ENCODE results near the gene L3MBTL3.

L3MBTL3 gene

GRCh38 chr6:130037207-130037811 lies 18.9 kb downstream of the L3MBTL3 start:
- no peak for ATAC-seq

GRCh38 chr6:130041594-130041993 lies 23.2 kb downstream of the L3MBTL3 start:
- TF ChIP-seq ZNF565 (CRISPR knock-in tag; conservative IDR thresholded peaks at IDR 0.05; ENCODE audit: low read depth) (no peak), CSDC2 (CRISPR knock-in tag; IDR thresholded peaks at IDR 0.05) (no peak), POU6F1 (CRISPR knock-in tag; IDR thresholded peaks at IDR 0.05; ENCODE audit: borderline replicate concordance, low read depth) (no peak), PPARA (CRISPR knock-in tag; IDR thresholded peaks at IDR 0.05; ENCODE audit: borderline replicate concordance) (no peak), ISL1 (CRISPR knock-in tag; IDR thresholded peaks at IDR 0.05) (no peak), TOX (CRISPR knock-in tag; IDR thresholded peaks at IDR 0.05; ENCODE audit: borderline replicate concordance) (no peak), ESRRG (CRISPR knock-in tag; IDR thresholded peaks at IDR 0.05) (no peak), TSHZ2 (CRISPR knock-in tag; IDR thresholded peaks at IDR 0.05) (no peak), ZNF70 (CRISPR knock-in tag; IDR thresholded peaks at IDR 0.05) (no peak), ARNTL (CRISPR knock-in tag; IDR thresholded peaks at IDR 0.05; ENCODE audit: borderline replicate concordance, low read depth) (no peak), BACH2 (CRISPR knock-in tag; IDR thresholded peaks at IDR 0.05; ENCODE audit: borderline replicate concordance) (no peak), ZFP3 (CRISPR knock-in tag; IDR thresholded peaks at IDR 0.05) (no peak), PATZ1 (CRISPR knock-in tag; IDR thresholded peaks at IDR 0.05; ENCODE audit: borderline replicate concordance) (no peak)
- no peak for ATAC-seq

More at GRCh38 chr6:130037207-130037811, 18.9 kb downstream of the L3MBTL3 start:
- TF ChIP-seq SNAI2 (CRISPR knock-in tag; IDR thresholded peaks at IDR 0.05), result no peak

GRCh38 chr6:130043344-130043743 lies 25.0 kb downstream of the L3MBTL3 start:
- no peak for ATAC-seq
- TF ChIP-seq CREB5 (CRISPR knock-in tag; IDR thresholded peaks at IDR 0.05; ENCODE audit: low read depth), result no peak
- TF ChIP-seq RARB (CRISPR knock-in tag; IDR thresholded peaks at IDR 0.05), result no peak
- no peak for TF ChIP-seq ZNF565 (CRISPR knock-in tag; conservative IDR thresholded peaks at IDR 0.05; ENCODE audit: low read depth)
- TF ChIP-seq TOX (CRISPR knock-in tag; IDR thresholded peaks at IDR 0.05; ENCODE audit: borderline replicate concordance), result no peak
- no peak for TF ChIP-seq ZNF70 (CRISPR knock-in tag; IDR thresholded peaks at IDR 0.05)
- no peak for TF ChIP-seq POU6F1 (CRISPR knock-in tag; IDR thresholded peaks at IDR 0.05; ENCODE audit: borderline replicate concordance, low read depth)
- TF ChIP-seq ZC3H10 (CRISPR knock-in tag; IDR thresholded peaks at IDR 0.05), result no peak
- TF ChIP-seq BACH2 (CRISPR knock-in tag; IDR thresholded peaks at IDR 0.05; ENCODE audit: borderline replicate concordance), result no peak
- no peak for TF ChIP-seq SNAI2 (CRISPR knock-in tag; IDR thresholded peaks at IDR 0.05)

GRCh38 chr6:130045622-130046021 lies 27.2 kb downstream of the L3MBTL3 start:
- no peak for TF ChIP-seq PATZ1 (CRISPR knock-in tag; IDR thresholded peaks at IDR 0.05; ENCODE audit: borderline replicate concordance)
- TF ChIP-seq BACH2 (CRISPR knock-in tag; IDR thresholded peaks at IDR 0.05; ENCODE audit: borderline replicate concordance), result no peak
- no peak for TF ChIP-seq PPARA (CRISPR knock-in tag; IDR thresholded peaks at IDR 0.05; ENCODE audit: borderline replicate concordance)
- TF ChIP-seq ZNF70 (CRISPR knock-in tag; IDR thresholded peaks at IDR 0.05), result no peak
- no peak for TF ChIP-seq CSDC2 (CRISPR knock-in tag; IDR thresholded peaks at IDR 0.05)
- no peak for TF ChIP-seq RARB (CRISPR knock-in tag; IDR thresholded peaks at IDR 0.05)
- no peak for TF ChIP-seq GLIS3 (CRISPR knock-in tag; IDR thresholded peaks at IDR 0.05)
- no peak for TF ChIP-seq CREB5 (CRISPR knock-in tag; IDR thresholded peaks at IDR 0.05; ENCODE audit: low read depth)
- TF ChIP-seq ESRRG (CRISPR knock-in tag; IDR thresholded peaks at IDR 0.05), result no peak
- ATAC-seq, result no peak
